ENCODE data around the gene LITAFD. TPM values are rescaled to one million over a fixed set of nuclear protein-coding genes. Genes with fewer than 3 reads are reported as not detected.

LITAFD gene
- total RNA-seq, 1 experiment from 2014 or later: not detected

DNA sequence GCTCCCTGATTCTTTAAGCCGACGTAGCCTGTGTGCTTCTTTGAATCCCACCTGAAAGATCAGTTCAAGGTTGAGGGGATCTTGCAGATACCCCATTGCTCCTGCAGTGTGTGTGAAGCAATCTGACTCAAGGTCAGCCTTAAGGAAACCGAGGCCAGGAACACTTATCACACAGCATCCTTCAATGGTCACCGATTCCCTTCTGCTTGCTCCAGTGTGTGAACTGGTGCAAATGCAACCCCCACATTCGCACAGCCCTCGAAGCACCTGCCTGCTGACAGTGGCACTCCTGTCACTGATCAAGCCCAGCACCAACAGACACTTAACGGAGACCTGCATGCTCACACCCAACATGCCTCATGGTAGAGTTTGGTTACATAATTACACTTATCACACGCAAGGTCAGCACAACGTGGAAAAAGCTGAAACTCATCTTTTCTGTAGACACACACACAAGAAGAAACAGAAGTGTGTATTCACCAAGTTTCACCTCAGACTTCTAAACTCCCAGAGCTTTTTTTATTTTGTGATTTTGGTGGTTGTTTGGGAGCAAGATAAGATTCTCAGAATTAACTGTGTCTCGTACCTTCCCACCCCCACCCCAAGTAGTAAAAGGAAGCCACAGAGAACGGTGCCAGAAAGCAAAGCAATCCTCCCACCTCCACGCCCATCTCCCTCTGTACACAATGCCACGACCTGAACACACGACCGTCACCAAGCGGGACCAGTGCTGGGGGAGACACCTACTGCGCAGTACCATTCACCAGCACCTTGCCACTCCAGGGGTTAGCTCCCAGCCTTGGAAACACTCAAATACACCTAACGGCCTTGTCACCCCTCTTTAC lies 37.2 kb downstream of the LITAFD start:
- Histone ChIP-seq H3K9me2 (ENCODE audit: insufficient read depth) (no peaks in the 10 kb centered on the region), H2AFZ (ENCODE audit: low read depth, low read length, poor library complexity, severe bottlenecking) (no peak overlapping the region), H3K4me2 (ENCODE audit: low read length) (no peak overlapping the region), H4K20me1 (ENCODE audit: insufficient read depth) (0 out of 2 replicates have a peak, but pooled peaks cover 3% of the 10 kb centered on the region), H3K36me3 (ENCODE audit: control insufficient read depth in 1 of 2, insufficient read depth in 2 of 2, low read length in 2 of 2) (peaks cover 63 to 70% of the 10 kb centered on the region in 2 experiments), H3K27me3 (ENCODE audit: insufficient read depth, low read length) (no peaks in the 10 kb centered on the region), H3K9ac (ENCODE audit: low read length) (no peak overlapping the region), H3K9me3 (ENCODE audit: control insufficient read depth in 1 of 2, insufficient read depth in 1 of 2, low read depth in 1 of 2, low read length in 2 of 2) (no peaks in the 10 kb centered on the region), H3K27ac (ENCODE audit: low read depth, low read length) (no peak overlapping the region), H3K4me1 (ENCODE audit: control insufficient read depth in 1 of 2, insufficient read depth in 2 of 2, low read length in 2 of 2) (no peaks in the 10 kb centered on the region), H3K79me2 (ENCODE audit: insufficient read depth, low read length) (peaks cover 58% of the 10 kb centered on the region), H3K4me3 (replicated peaks in 1 of 2; ENCODE audit: low read depth in 1 of 2, low read length in 2 of 2) (no peak overlapping the region)
- BruUV-seq (replicated peaks): no TSS peak
- ATAC-seq (no peak), DNase-seq (ENCODE audit: low read depth, low spot score) (no peak)
- ChIA-PET CTCF (no interaction called here), POLR2A (no interaction called here), RAD21 (ENCODE audit: low non-redundant PET in 1 of 2, low total read pairs in 2 of 2, uncharacterized antibody in 2 of 2, unreplicated experiment in 2 of 2) (no interaction called here)
- TF ChIP-seq, protein P1, sequence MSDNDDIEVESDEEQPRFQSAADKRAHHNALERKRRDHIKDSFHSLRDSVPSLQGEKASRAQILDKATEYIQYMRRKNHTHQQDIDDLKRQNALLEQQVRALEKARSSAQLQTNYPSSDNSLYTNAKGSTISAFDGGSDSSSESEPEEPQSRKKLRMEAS (IDR thresholded peaks at IDR 0.05): no peak
- TF ChIP-seq RAD21 (IDR thresholded peaks at IDR 0.05; ENCODE audit: low read depth) (no peak), POLR2A (IDR thresholded peaks at IDR 0.05; ENCODE audit: borderline replicate concordance, extremely low read depth, insufficient read depth, insufficient read length) (no peak), ZFX (IDR thresholded peaks at IDR 0.05) (no peak), SRF (IDR thresholded peaks at IDR 0.05; ENCODE audit: low read depth) (no peak), ELF1 (IDR thresholded peaks at IDR 0.05; ENCODE audit: borderline replicate concordance, low read depth) (no peak), ZNF274 (IDR thresholded peaks at IDR 0.05; ENCODE audit: low read depth, low read length) (no peak)
- TF ChIP-seq, protein P2, sequence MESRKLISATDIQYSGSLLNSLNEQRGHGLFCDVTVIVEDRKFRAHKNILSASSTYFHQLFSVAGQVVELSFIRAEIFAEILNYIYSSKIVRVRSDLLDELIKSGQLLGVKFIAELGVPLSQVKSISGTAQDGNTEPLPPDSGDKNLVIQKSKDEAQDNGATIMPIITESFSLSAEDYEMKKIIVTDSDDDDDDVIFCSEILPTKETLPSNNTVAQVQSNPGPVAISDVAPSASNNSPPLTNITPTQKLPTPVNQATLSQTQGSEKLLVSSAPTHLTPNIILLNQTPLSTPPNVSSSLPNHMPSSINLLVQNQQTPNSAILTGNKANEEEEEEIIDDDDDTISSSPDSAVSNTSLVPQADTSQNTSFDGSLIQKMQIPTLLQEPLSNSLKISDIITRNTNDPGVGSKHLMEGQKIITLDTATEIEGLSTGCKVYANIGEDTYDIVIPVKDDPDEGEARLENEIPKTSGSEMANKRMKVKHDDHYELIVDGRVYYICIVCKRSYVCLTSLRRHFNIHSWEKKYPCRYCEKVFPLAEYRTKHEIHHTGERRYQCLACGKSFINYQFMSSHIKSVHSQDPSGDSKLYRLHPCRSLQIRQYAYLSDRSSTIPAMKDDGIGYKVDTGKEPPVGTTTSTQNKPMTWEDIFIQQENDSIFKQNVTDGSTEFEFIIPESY (IDR thresholded peaks at IDR 0.05; ENCODE audit: extremely low read depth, insufficient replicate concordance, low read length): no peak
- intact Hi-C loops (cut with micrococcal nuclease): no loop called here
